OCI-LY1 (cell line): Measurements from ENCODE around the gene PROKR1.

Source experiments
- H2AFZ ChIP-seq: fragments of 200-600 bp; sonication (generic), shearing (Covaris generic); 2 replicates; pipeline ENCODE4 v1.6.0; 2014; ENCODE audit warnings: antibody characterized with exemption, mild to moderate bottlenecking, low read length
- H3F3A ChIP-seq: fragments of 200-600 bp; sonication (generic), shearing (Covaris generic); 2 replicates; pipeline ENCODE4 v1.6.0; 2014; ENCODE audit warnings: mild to moderate bottlenecking, antibody characterized with exemption, low read length, moderate library complexity; ENCODE audit not compliant: insufficient read depth
- H3K27ac ChIP-seq: fragments of 200-600 bp; sonication (generic); 2 replicates; pipeline ENCODE4 v1.5.1; 2014; ENCODE audit warnings: low read length, mixed run types, mild to moderate bottlenecking, low read depth; ENCODE audit not compliant: poor library complexity, severe bottlenecking
- H3K27me3 ChIP-seq: fragments of 200-600 bp; sonication (generic); 2 replicates; pipeline ENCODE4 v1.6.0; 2014; ENCODE audit warnings: antibody characterized with exemption, mild to moderate bottlenecking, low read length, moderate library complexity; ENCODE audit not compliant: insufficient read depth
- H3K36me3 ChIP-seq: fragments of 200-600 bp; sonication (generic); 2 replicates; pipeline ENCODE4 v1.6.1; 2014; ENCODE audit warnings: mild to moderate bottlenecking, antibody characterized with exemption, low read length, moderate library complexity, mixed read lengths; ENCODE audit not compliant: insufficient read depth
- H3K4me1 ChIP-seq: fragments of 200-600 bp; sonication (generic); 2 replicates; pipeline ENCODE4 v1.5.1; 2014; ENCODE audit warnings: mild to moderate bottlenecking, low read length, moderate library complexity; ENCODE audit not compliant: insufficient read depth, severe bottlenecking
- H3K4me2 ChIP-seq: fragments of 200-600 bp; sonication (generic), shearing (Covaris generic); 2 replicates; pipeline ENCODE4 v1.6.1; 2014; ENCODE audit warnings: low read length
- H3K4me3 ChIP-seq: fragments of 200-600 bp; sonication (generic); 2 replicates; pipeline ENCODE4 v1.5.1; 2014; ENCODE audit warnings: low read length, low read depth, mild to moderate bottlenecking, mixed read lengths; ENCODE audit not compliant: poor library complexity, severe bottlenecking
- H3K79me2 ChIP-seq: fragments of 200-600 bp; shearing (Covaris generic); 2 replicates; pipeline ENCODE4 v1.6.1; 2016; ENCODE audit warnings: mixed run types, low read length, mixed read lengths; ENCODE audit not compliant: insufficient read depth
- H3K9ac ChIP-seq: fragments of 200-600 bp; sonication (generic), shearing (Covaris generic); 2 replicates; pipeline ENCODE4 v1.6.1; 2014; ENCODE audit warnings: mild to moderate bottlenecking, low read length, mixed read lengths
- H3K9me2 ChIP-seq: fragments of 200-600 bp; sonication (generic), shearing (Covaris generic); 2 replicates; pipeline ENCODE4 v1.6.1; 2014; ENCODE audit warnings: low read depth, mild to moderate bottlenecking, low read length, mixed read lengths
- H3K9me3 ChIP-seq: fragments of 200-600 bp; shearing (Covaris generic); 2 replicates; pipeline ENCODE4 v1.6.1; 2014; ENCODE audit warnings: low read length, mixed read lengths
- H4K20me1 ChIP-seq: fragments of 200-600 bp; sonication (generic), shearing (Covaris generic); 2 replicates; pipeline ENCODE4 v1.6.0; 2016; ENCODE audit warnings: mild to moderate bottlenecking, low read length; ENCODE audit not compliant: insufficient read depth
- CTCF ChIP-seq: fragments of 200-600 bp; sonication (generic), shearing (Covaris generic); IDR thresholded peaks from 2 replicates; pipeline ENCODE4 v1.5.1; 2017; ENCODE audit warnings: mild to moderate bottlenecking, antibody characterized with exemption, low read length, moderate library complexity, mixed read lengths
- EZH2 ChIP-seq: fragments of 200-600 bp; sonication (generic), shearing (Covaris generic); IDR thresholded peaks from 2 replicates; pipeline ENCODE4 v1.8.0; 2017; ENCODE audit warnings: borderline replicate concordance, mixed run types, mild to moderate bottlenecking, antibody characterized with exemption, low read length, moderate library complexity, mixed read lengths

The PROKR1 gene

GRCh38 chr2:68653034-68653433 is 9.7 kb downstream of the PROKR1 start:
- no peaks in the 10 kb centered on the region for H4K20me1 ChIP-seq
- H3K9ac ChIP-seq = no peak overlapping the region
- H3K9me2 ChIP-seq = no peaks in the 10 kb centered on the region
- H3K79me2 ChIP-seq = no peaks in the 10 kb centered on the region
- no peak overlapping the region for H3K27ac ChIP-seq
- H3K9me3 ChIP-seq = no peaks in the 10 kb centered on the region
- H3K27me3 ChIP-seq = no peaks in the 10 kb centered on the region
- H3K4me1 ChIP-seq = peaks cover 1% of the 10 kb centered on the region
- no peak overlapping the region for H3K4me2 ChIP-seq
- no peak overlapping the region for H2AFZ ChIP-seq
- H3K4me3 ChIP-seq = no peak overlapping the region
- H3F3A ChIP-seq = no peaks in the 10 kb centered on the region
- H3K36me3 ChIP-seq = no peaks in the 10 kb centered on the region
- TF ChIP-seq EZH2 (no peak), CTCF (no peak)

- H3K9me3 ChIP-seq = no peaks in the 10 kb centered on the region
- TF ChIP-seq EZH2 = no peak
- TF ChIP-seq CTCF = no peak
- H4K20me1 ChIP-seq = no peaks in the 10 kb centered on the region
- no peak overlapping the region for H2AFZ ChIP-seq
- H3K4me1 ChIP-seq = no peaks in the 10 kb centered on the region
- H3K27ac ChIP-seq = no peak overlapping the region
- no peaks in the 10 kb centered on the region for H3K27me3 ChIP-seq
- H3K4me3 ChIP-seq = no peak overlapping the region
- H3K9me2 ChIP-seq = no peaks in the 10 kb centered on the region
- H3K4me2 ChIP-seq = no peak overlapping the region
- H3K9ac ChIP-seq = no peak overlapping the region
- H3K36me3 ChIP-seq = no peaks in the 10 kb centered on the region
- H3F3A ChIP-seq = no peaks in the 10 kb centered on the region
- H3K79me2 ChIP-seq = no peaks in the 10 kb centered on the region
Observed at GRCh38 chr2:68653538-68653982, 10.2 kb downstream of the PROKR1 start.

- Histone ChIP-seq H3K4me3 (no peak overlapping the region), H3F3A (no peaks in the 10 kb centered on the region), H2AFZ (no peak overlapping the region), H3K9ac (no peak overlapping the region), H3K9me2 (no peaks in the 10 kb centered on the region), H4K20me1 (no peaks in the 10 kb centered on the region), H3K36me3 (no peaks in the 10 kb centered on the region), H3K27ac (no peak overlapping the region), H3K9me3 (no peaks in the 10 kb centered on the region), H3K79me2 (no peaks in the 10 kb centered on the region), H3K4me2 (no peak overlapping the region), H3K27me3 (no peaks in the 10 kb centered on the region), H3K4me1 (peaks cover 6% of the 10 kb centered on the region)
- TF ChIP-seq EZH2 (no peak), CTCF (no peak)
Observed at GRCh38 chr2:68658266-68658665, 14.9 kb downstream of the PROKR1 start.
